Measurements from ENCODE around the gene BCAM. TPM values are rescaled to one million over a fixed set of nuclear protein-coding genes. Genes with fewer than 3 reads are reported as not detected.

Gene BCAM
- polyA plus RNA-seq, 2 of the 4 experiments (the other 2 are of a cell fraction): 18.4 to 88.1 TPM

- Histone ChIP-seq H3K27ac (peak overlapping the region; percentile 78 to 95), H3K9me3 (no peaks in the 10 kb centered on the region), H3K4me2 (peak overlapping the region; percentile 72), H3K4me3 (peak overlapping the region; percentile 97), H3K4me1 (peaks cover 34% of the 10 kb centered on the region)
- 13% methylated on average over 12 of the region's 12 CpGs for WGBS (ENCODE audit: missing lambda C conversion rate)
- FAIRE-seq (no peak), ATAC-seq (no peak), DNase-seq (ENCODE audit: low read depth in 1 of 2, low spot score in 1 of 2) (no peak)
- ChIA-PET POLR2A (interaction anchor here (0.7 to 1.4 kb wide), 5 partner anchors 45 to 184 kb away, joined by 3 to 7 read pairs (median 3); partner anchors contain the start of gene TOMM40), CTCF (interaction anchor here (0.8 to 4.5 kb wide), 15 partner anchors 21 to 268 kb away, joined by 3 to 30 read pairs (median 5); no protein-coding TSS in a partner anchor)
- TF ChIP-seq RNF2 (IDR thresholded peaks at IDR 0.05; ENCODE audit: borderline replicate concordance, low read depth) (no peak), SREBF2 (IDR thresholded peaks at IDR 0.05) (no peak), POLR2A (IDR thresholded peaks at IDR 0.05; ENCODE audit: low read length) (no peak), KDM1A (IDR thresholded peaks at IDR 0.05; ENCODE audit: low read depth) (peak; percentile 57; the same call in 1 of the 2 replicates), RAD21 (conservative IDR thresholded peaks at IDR 0.05 in 1 of 2, IDR thresholded peaks at IDR 0.05 in 1 of 2) (no peak)
- TF ChIP-seq, protein P1, sequence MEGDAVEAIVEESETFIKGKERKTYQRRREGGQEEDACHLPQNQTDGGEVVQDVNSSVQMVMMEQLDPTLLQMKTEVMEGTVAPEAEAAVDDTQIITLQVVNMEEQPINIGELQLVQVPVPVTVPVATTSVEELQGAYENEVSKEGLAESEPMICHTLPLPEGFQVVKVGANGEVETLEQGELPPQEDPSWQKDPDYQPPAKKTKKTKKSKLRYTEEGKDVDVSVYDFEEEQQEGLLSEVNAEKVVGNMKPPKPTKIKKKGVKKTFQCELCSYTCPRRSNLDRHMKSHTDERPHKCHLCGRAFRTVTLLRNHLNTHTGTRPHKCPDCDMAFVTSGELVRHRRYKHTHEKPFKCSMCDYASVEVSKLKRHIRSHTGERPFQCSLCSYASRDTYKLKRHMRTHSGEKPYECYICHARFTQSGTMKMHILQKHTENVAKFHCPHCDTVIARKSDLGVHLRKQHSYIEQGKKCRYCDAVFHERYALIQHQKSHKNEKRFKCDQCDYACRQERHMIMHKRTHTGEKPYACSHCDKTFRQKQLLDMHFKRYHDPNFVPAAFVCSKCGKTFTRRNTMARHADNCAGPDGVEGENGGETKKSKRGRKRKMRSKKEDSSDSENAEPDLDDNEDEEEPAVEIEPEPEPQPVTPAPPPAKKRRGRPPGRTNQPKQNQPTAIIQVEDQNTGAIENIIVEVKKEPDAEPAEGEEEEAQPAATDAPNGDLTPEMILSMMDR (IDR thresholded peaks at IDR 0.05): no peak
Measured at GRCh38 chr19:44845286-44845611, 36.3 kb downstream of the BCAM start.

GRCh38 chr19:44845612-44846454 is 36.9 kb downstream of the BCAM start, which contains the start of gene NECTIN2:
Gene NECTIN2, plus strand, starts transcription at chr19:44846297. Its CDS starts 229 bp downstream, at chr19:44846526.
- Histone ChIP-seq H3K9me3 (no peaks in the 10 kb centered on the region), H3K4me2 (peak within 1 kb of the TSS; percentile 93), H3K4me1 (peaks cover 37% of the 10 kb centered on the region), H3K27ac (peak within 1 kb of the TSS; percentile 94 to 95), H3K4me3 (peak within 1 kb of the TSS; percentile 97)
- ATAC-seq (peak; percentile 67 to 73), DNase-seq (ENCODE audit: low read depth in 1 of 2, low spot score in 1 of 2) (peak; percentile 99 to 100), FAIRE-seq (peak; percentile 99)
- WGBS (ENCODE audit: missing lambda C conversion rate): 1% methylated on average over 34 of the region's 67 CpGs
- ChIA-PET CTCF (interaction anchor here (0.5 to 4.5 kb wide), 45 partner anchors 9 to 275 kb away, joined by 3 to 30 read pairs (median 4); partner anchors contain the start of genes BCAM and CEACAM16), POLR2A (interaction anchor here (0.5 to 1.4 kb wide), 12 partner anchors 10 to 257 kb away, joined by 3 to 7 read pairs (median 4); partner anchors contain the start of genes BCAM and TOMM40)
- TF ChIP-seq HDAC2 (IDR thresholded peaks at IDR 0.05): no peak
- TF ChIP-seq EHMT2 (IDR thresholded peaks at IDR 0.05; ENCODE audit: low read depth): no peak
- TF ChIP-seq MAFK (IDR thresholded peaks at IDR 0.05; ENCODE audit: partially characterized antibody): no peak
- peak; percentile 22; the same call in 1 of the 2 replicates for TF ChIP-seq HMGXB4 (CRISPR knock-in tag; IDR thresholded peaks at IDR 0.05; ENCODE audit: borderline replicate concordance)
- peak; percentile 63 for TF ChIP-seq POLR2A (IDR thresholded peaks at IDR 0.05; ENCODE audit: low read length)
- TF ChIP-seq HOXA7 (CRISPR knock-in tag; IDR thresholded peaks at IDR 0.05): 0 out of 2 replicates have a peak, but pooled peaks have one; percentile 34
- peak; percentile 83 for TF ChIP-seq KDM5A (IDR thresholded peaks at IDR 0.05)
- TF ChIP-seq, protein P2, sequence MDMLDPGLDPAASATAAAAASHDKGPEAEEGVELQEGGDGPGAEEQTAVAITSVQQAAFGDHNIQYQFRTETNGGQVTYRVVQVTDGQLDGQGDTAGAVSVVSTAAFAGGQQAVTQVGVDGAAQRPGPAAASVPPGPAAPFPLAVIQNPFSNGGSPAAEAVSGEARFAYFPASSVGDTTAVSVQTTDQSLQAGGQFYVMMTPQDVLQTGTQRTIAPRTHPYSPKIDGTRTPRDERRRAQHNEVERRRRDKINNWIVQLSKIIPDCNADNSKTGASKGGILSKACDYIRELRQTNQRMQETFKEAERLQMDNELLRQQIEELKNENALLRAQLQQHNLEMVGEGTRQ (IDR thresholded peaks at IDR 0.05): peak; percentile 57
- TF ChIP-seq, protein P3, sequence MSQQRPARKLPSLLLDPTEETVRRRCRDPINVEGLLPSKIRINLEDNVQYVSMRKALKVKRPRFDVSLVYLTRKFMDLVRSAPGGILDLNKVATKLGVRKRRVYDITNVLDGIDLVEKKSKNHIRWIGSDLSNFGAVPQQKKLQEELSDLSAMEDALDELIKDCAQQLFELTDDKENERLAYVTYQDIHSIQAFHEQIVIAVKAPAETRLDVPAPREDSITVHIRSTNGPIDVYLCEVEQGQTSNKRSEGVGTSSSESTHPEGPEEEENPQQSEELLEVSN (IDR thresholded peaks at IDR 0.05; ENCODE audit: borderline replicate concordance, low read depth): no peak
- peak; percentile 66; the same call in 1 of the 2 replicates for TF ChIP-seq MYC (IDR thresholded peaks at IDR 0.05; ENCODE audit: borderline replicate concordance, low read length)
- TF ChIP-seq BCL3 (IDR thresholded peaks at IDR 0.05): 0 out of 3 replicates have a peak, but pooled peaks have one; percentile 12
- TF ChIP-seq KDM1A (IDR thresholded peaks at IDR 0.05; ENCODE audit: low read depth): no peak
- peak; percentile 68 for TF ChIP-seq PHF8 (IDR thresholded peaks at IDR 0.05; ENCODE audit: borderline replicate concordance, low read depth)
- TF ChIP-seq CHD2 (IDR thresholded peaks at IDR 0.05; ENCODE audit: low read length, partially characterized antibody): peak; percentile 12
- no peak for TF ChIP-seq HOXB13 (CRISPR knock-in tag; IDR thresholded peaks at IDR 0.05; ENCODE audit: low read depth)
- TF ChIP-seq ZFP36 (IDR thresholded peaks at IDR 0.05; ENCODE audit: borderline replicate concordance, partially characterized antibody): peak; percentile 2
- TF ChIP-seq BHLHE40 (IDR thresholded peaks at IDR 0.05; ENCODE audit: low read depth, low read length): peak; percentile 28; the same call in 1 of the 2 replicates
- 0 out of 2 replicates have a peak, but pooled peaks have one; percentile 13 for TF ChIP-seq MAZ (IDR thresholded peaks at IDR 0.05; ENCODE audit: borderline replicate concordance, low read depth, low read length)
- peak; percentile 68 for TF ChIP-seq SMC3 (IDR thresholded peaks at IDR 0.05)
- peak; percentile 73 to 75 for TF ChIP-seq RAD21 (conservative IDR thresholded peaks at IDR 0.05 in 1 of 2, IDR thresholded peaks at IDR 0.05 in 1 of 2)
- no peak for TF ChIP-seq JUNB (IDR thresholded peaks at IDR 0.05)
- TF ChIP-seq, protein P1 (IDR thresholded peaks at IDR 0.05): peak; percentile 96
